Measurements from ENCODE around the gene ZNF639.

- no peak for TF ChIP-seq CTCF (conservative IDR thresholded peaks at IDR 0.05)
- TF ChIP-seq EZH2 (IDR thresholded peaks at IDR 0.05; ENCODE audit: low read depth) = no peak
Measured at GRCh38 chr3:179347345-179348194, 24.7 kb downstream of the ZNF639 start, which contains the start of gene MFN1.
